ENCODE data around the gene SYNDIG1. TPM values are rescaled to one million over a fixed set of nuclear protein-coding genes. Genes with fewer than 3 reads are reported as not detected.

Gene SYNDIG1
- total and polyA plus RNA-seq, 9 of the 15 experiments (the other 6 are each of a cell fraction or from before 2014, with no cell fraction given): not detected

GRCh38 chr20:24537210-24537609 lies 67.8 kb downstream of the SYNDIG1 start:
- no peak for TF ChIP-seq ZNF41 (CRISPR knock-in tag; conservative IDR thresholded peaks at IDR 0.05)
- TF ChIP-seq HNRNPLL (IDR thresholded peaks at IDR 0.05; ENCODE audit: low read depth, low read length, poor library complexity, severe bottlenecking): no peak
- no peak for TF ChIP-seq BRD4 (IDR thresholded peaks at IDR 0.05)
- no peak for TF ChIP-seq GTF3C2 (IDR thresholded peaks at IDR 0.05; ENCODE audit: borderline replicate concordance, extremely low read depth, insufficient read length)
- no peak for TF ChIP-seq SP1 (CRISPR knock-in tag; IDR thresholded peaks at IDR 0.05)
- TF ChIP-seq ZNF133 (CRISPR knock-in tag; IDR thresholded peaks at IDR 0.05): no peak
- TF ChIP-seq ZNF408 (CRISPR knock-in tag; IDR thresholded peaks at IDR 0.05; ENCODE audit: low read depth): no peak
- TF ChIP-seq E2F3 (CRISPR knock-in tag; IDR thresholded peaks at IDR 0.05): no peak
- TF ChIP-seq CBX2 (IDR thresholded peaks at IDR 0.05; ENCODE audit: insufficient read depth, low read length, poor library complexity, severe bottlenecking): no peak
- no peak for TF ChIP-seq NR4A1 (CRISPR knock-in tag; IDR thresholded peaks at IDR 0.05)
- no peak for TF ChIP-seq NR4A1 (tag; IDR thresholded peaks at IDR 0.05)
- TF ChIP-seq ZBTB12 (CRISPR knock-in tag; IDR thresholded peaks at IDR 0.05): no peak
- TF ChIP-seq ZNF589 (CRISPR knock-in tag; IDR thresholded peaks at IDR 0.05; ENCODE audit: low read depth): no peak
- TF ChIP-seq E2F6 (IDR thresholded peaks at IDR 0.05; ENCODE audit: borderline replicate concordance in 1 of 2, extremely low read depth in 1 of 2, insufficient read depth in 1 of 2, insufficient read length in 1 of 2, low read depth in 1 of 2, low read length in 1 of 2, poor library complexity in 1 of 2, severe bottlenecking in 1 of 2): no peak
- H3K9me1 ChIP-seq (ENCODE audit: control insufficient read depth, insufficient read depth, low read length): no peaks in the 10 kb centered on the region
- in situ Hi-C loops (cut with MboI) (no loop called here), intact Hi-C loops (cut with micrococcal nuclease) (no loop called here)
- no peak overlapping the region for H2AFZ ChIP-seq (ENCODE audit: low read depth, low read length)
- ATAC-seq: no peak
- H4K20me1 ChIP-seq (replicated peaks; ENCODE audit: control insufficient read depth, insufficient read depth, low read length): no peaks in the 10 kb centered on the region
- no peaks in the 10 kb centered on the region for H3K36me3 ChIP-seq (ENCODE audit: control insufficient read depth, insufficient read depth, low read length)
- no peaks in the 10 kb centered on the region for H3K9me3 ChIP-seq (replicated peaks; ENCODE audit: control insufficient read depth, insufficient read depth, low read depth, low read length)
- no peak overlapping the region for H3K4me2 ChIP-seq (ENCODE audit: insufficient read depth, low read length)
- ChIA-PET CTCF (ENCODE audit: low intra/inter-chr PET ratio) (no interaction called here), POLR2A (no interaction called here)
- FAIRE-seq: no peak
- no peak overlapping the region for H3K27ac ChIP-seq (ENCODE audit: extremely low read depth, low read depth, low read length)
- DNase-seq (ENCODE audit: extremely low read depth in 1 of 4, low spot score in 3 of 4): no peak
- no peak overlapping the region for H3K9ac ChIP-seq (ENCODE audit: insufficient read depth in 1 of 2, low read depth in 2 of 2, low read length in 2 of 2)
- H3K4me1 ChIP-seq (replicated peaks in 1 of 2; ENCODE audit: control insufficient read depth in 2 of 2, insufficient read depth in 2 of 2, low read length in 2 of 2): no peaks in the 10 kb centered on the region
- BruUV-seq (replicated peaks): no TSS peak
- no peak overlapping the region for H3K4me3 ChIP-seq
- no peaks in the 10 kb centered on the region for H3K79me2 ChIP-seq (ENCODE audit: control insufficient read depth, insufficient read depth, low read length)
- H3K27me3 ChIP-seq (ENCODE audit: control insufficient read depth in 2 of 2, insufficient read depth in 2 of 2, low read length in 2 of 2): no peaks in the 10 kb centered on the region
- WGBS (ENCODE audit: insufficient coverage, low coverage, missing lambda C conversion rate): 0% methylated on average over 1 of the region's 1 CpG
